NCI-H2196 treated with DMSO at 0.1 percent for 48 hours (cell line): Measurements from ENCODE around the gene SUSD6.

ENCODE experiments used
- DNase-seq: peaks from one replicate; lab custom pipeline; 2025; ENCODE audit not compliant: unreplicated experiment; lab: John Stamatoyannopoulos, UW

SUSD6 gene

GRCh38 chr14:69670093-69670492, 58.7 kb downstream of the SUSD6 start:
- no peak for DNase-seq

GRCh38 chr14:69671365-69672030, 60.1 kb downstream of the SUSD6 start:
- no peak for DNase-seq

- DNase-seq, result no peak
Observed at GRCh38 chr14:69672356-69672755, 61.0 kb downstream of the SUSD6 start.

- DNase-seq, result no peak
Observed at GRCh38 chr14:69673104-69673503, 61.7 kb downstream of the SUSD6 start.

- DNase-seq, result no peak
Observed at GRCh38 chr14:69673578-69674305, 62.3 kb downstream of the SUSD6 start.

GRCh38 chr14:69674546-69675244, 63.3 kb downstream of the SUSD6 start:
- DNase-seq, result no peak

- no peak for DNase-seq
Observed at GRCh38 chr14:69675245-69675583, 63.8 kb downstream of the SUSD6 start.

- DNase-seq, result no peak
Observed at GRCh38 chr14:69675877-69676416, 64.6 kb downstream of the SUSD6 start.

GRCh38 chr14:69676723-69677122, 65.3 kb downstream of the SUSD6 start:
- DNase-seq, result no peak

- DNase-seq, result no peak
Observed at GRCh38 chr14:69680297-69680696, 68.9 kb downstream of the SUSD6 start.

- DNase-seq, result no peak
Observed at GRCh38 chr14:69682136-69682535, 70.7 kb downstream of the SUSD6 start.

- no peak for DNase-seq
Observed at GRCh38 chr14:69682621-69683263, 71.3 kb downstream of the SUSD6 start.

- no peak for DNase-seq
Observed at GRCh38 chr14:69683971-69684370, 72.6 kb downstream of the SUSD6 start.

GRCh38 chr14:69684461-69685217, 73.2 kb downstream of the SUSD6 start:
- DNase-seq, result no peak

- no peak for DNase-seq
Observed at GRCh38 chr14:69685218-69685616, 73.8 kb downstream of the SUSD6 start.

- peak; percentile 91 for DNase-seq
Observed at GRCh38 chr14:69685716-69686115, 74.3 kb downstream of the SUSD6 start.

GRCh38 chr14:69687606-69688298, 76.4 kb downstream of the SUSD6 start:
- DNase-seq, result no peak

GRCh38 chr14:69688299-69688649, 76.9 kb downstream of the SUSD6 start:
- no peak for DNase-seq

GRCh38 chr14:69690042-69690441, 78.6 kb downstream of the SUSD6 start:
- no peak for DNase-seq

- DNase-seq, result no peak
Observed at GRCh38 chr14:69692594-69692993, 81.2 kb downstream of the SUSD6 start.
